ENCODE measurements around the gene CRYBA1.

Gene CRYBA1

DNA sequence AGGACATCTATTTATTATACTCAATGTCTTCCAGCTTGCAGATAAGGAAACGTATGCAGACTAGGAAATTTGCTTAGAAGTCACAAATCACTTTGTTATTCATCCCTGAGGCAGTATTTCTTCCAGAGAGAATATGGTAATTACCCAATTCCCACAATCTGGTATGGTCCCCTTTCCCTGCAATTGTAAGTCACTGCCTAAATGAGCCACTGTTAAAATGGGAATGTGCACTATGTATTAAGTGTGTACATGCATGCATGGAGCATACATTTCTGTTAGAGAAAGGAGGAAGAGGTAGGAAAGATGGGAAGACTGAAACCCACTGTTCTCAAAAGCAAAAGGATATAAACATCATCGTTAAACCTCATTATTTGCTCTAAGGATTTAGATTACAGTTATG is 37.3 kb downstream of the CRYBA1 start:
- no peak for DNase-seq

DNA sequence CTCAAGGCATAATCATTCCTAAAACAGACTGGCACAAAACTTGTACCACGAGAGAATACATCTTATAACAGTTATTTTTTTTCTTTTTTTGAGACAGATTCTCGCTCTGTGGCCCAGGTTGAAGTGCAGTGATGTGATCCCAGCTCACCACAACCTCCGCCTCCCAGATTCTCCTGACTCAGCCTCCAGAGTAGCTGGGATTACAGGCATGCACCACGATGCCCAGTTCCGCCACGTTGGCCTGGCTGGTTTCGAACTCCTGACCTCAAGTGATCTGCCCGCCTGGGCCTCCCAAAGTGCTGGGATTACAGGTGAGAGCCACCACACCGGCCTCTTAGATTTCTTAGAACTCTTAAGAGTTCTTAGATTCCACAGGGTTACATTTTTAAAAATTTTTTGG is 43.2 kb downstream of the CRYBA1 start:
- DNase-seq = no peak

DNA sequence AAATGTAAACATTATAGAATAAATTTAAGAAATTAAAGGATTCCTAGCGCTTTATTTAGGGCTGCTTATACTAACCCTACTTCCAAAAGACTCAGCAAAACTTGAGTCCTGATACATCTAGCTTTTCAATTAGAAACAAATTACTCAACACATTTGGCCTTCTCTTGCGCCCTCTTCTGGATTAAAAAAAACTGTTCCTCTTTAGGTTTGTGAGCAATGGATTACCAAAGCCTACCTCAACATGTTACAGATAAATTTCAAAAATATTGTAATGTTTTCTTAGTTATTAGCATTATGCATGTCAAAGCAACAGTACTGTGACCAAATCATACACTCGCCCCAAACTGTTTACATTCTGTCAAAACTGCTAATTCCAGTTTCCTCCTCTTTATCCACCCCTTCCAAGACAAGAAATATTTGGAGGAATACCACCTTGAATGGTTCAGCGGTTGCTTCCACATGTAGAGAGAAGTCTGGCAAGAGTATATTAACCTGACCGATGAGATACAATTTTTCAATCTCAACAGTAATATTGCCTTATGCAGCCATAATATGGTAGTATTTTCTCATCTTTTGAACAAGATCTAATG is 44.6 kb downstream of the CRYBA1 start:
- no peak for DNase-seq

DNA sequence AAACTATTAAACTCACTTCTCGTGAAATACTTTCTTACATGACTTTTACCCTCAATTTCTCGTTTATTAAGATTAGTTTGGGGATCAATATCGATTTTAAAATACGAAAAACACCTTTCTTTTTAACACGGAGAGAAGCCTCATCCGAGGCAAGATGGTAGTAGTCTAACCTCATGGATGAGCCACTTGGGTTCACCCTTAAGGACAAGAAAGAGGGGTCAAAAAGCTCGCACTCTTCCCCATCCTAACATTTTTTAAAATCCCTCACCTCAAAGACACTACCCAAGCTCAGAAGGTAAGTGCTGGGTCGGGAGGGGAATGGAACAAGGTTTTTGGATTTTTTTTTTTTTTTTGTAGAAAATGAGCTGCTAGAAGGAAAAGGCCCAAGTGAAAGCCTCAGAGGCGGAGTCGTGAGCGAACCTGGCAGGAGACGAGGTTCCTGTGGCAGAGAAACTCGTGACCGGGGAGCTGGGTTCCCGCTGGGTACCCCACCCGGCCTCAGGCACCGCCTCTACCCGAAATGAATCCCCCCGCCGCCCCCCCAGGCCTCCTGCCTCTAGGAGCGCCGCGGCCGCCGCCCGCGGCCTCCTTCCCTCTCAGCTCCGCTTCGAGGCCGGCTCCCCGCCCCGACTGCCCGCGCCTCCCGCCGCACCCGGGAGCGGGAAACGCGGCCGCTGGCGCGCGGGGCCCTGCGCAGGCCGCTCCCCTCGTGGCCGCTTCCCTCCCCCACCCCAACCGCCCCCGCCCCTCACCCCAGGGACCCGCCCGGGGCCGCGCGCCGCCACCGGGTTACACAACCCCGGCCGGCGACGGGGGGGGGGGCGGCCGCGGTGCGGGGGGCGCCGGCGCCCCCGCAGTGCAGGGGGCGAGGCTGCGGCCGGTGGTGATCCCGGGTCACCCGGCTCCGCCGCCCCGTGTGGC is 45.7 kb downstream of the CRYBA1 start:
- DNase-seq = peak; percentile 50

DNA sequence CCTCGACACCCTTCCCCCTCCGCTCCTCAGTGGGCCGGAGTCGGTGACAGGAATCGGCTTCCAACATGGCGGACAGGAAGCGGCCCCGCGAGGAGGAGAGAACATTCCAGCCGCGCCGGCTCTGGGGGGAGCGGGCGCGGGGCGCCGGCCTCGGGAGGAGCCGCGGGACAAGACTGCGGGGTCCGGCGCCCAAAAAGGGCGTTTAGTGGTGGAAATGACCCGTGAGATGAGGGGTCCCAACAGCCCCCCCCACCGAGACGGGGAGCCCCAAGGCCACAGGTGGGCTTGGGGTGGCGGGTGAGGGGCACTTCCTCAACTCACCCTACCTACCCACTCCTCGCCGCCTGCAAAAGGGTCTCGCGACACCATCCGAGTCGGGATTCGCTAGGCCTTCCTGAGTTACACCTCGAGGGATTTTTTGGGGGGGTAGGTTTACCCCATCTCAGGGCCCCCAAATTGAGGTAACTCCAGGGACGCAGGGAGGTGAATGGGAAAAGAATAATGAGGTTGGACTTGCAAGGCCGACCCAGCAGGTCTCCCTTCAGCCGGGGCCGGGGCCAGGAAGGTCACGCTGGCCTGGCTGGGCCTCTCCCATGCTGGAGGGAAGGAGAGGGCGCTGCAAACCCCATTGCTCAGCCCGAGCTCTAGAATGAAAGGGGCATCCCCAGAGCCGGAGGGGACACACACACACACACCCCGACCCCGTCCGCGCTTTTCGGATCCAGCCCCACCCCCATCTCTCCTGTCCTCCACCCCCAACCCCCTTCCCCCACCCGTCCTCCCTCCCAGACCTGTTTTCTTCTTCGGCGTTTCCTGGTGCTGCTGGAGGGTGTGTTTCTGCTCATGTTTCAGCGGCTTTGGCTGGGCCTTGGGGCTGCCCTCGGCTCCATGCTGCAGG is 46.6 kb downstream of the CRYBA1 start:
- peak; percentile 65 for DNase-seq

DNA sequence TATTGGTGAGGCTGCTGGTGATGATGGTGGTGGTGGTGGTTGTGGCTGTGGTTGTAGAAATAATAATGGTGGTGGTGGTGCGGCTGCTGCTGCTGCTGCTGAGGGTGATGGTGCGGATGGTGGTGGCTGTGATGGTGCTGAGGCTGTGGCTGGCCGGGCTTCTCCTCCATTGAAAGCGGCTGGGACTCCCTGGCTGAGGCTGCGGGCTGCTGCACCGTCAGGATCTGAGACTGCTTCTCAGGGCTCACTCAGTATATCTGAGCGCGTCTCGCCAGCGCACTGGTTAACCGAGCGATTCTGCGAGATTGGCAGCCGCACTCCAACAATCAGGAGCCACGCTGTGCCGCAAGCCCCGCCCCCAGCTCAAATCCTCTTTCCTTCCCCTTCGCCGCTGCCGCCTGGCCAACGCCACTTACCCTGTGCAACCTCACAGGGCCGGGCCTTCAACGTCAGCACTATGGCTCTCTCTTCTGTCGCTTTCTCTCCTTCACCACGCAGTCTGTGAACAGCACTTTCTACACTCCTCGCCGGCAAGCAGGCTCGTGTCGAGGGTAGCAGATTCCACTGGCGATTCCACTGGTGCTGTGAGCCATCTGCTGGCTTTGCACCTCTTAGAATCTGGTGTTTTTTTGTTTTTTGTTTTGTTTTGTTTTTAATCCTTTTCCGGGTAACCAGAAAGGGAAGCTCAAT is 47.4 kb downstream of the CRYBA1 start, which contains the start of gene NUFIP2:
NUFIP2 (minus strand) TSS at position 259 of the 690 bp plus-strand sequence; CDS start at position 170, 89 bp downstream.
- DNase-seq = peak; percentile 97

DNA sequence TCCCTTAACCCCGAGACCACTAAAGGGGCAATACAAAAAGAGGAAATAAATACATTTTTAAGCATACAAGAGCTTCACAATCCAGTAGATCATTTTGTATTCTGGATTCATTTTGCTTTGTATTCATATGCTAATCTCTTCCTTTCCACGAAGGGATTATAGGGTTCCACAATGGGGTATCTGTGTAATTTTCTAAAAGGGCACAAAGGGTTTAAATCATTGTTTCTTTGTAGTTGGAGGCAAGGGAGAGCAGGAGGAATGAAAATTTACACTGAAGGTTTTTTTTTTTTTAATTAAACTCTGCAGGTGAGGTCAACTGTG is 47.9 kb downstream of the CRYBA1 start:
- DNase-seq = no peak

DNA sequence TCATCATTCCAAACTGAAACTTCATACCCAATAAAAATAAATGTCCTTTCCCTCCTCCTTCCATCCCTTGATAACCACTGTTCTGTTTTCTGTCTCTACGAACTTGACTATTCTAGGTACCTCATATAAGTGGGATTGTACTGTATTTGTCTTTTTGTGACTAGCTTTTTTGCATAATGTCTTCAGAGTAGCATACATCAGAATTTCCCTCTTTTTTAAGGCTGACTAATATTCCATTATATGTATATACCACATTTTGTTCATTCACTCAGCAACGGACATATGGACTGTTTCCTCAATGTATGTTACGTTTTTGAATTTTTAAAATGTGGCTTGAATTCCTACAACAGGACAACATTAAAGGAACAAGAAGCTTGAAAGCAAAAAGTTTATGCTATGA is 48.8 kb downstream of the CRYBA1 start:
- no peak for DNase-seq

DNA sequence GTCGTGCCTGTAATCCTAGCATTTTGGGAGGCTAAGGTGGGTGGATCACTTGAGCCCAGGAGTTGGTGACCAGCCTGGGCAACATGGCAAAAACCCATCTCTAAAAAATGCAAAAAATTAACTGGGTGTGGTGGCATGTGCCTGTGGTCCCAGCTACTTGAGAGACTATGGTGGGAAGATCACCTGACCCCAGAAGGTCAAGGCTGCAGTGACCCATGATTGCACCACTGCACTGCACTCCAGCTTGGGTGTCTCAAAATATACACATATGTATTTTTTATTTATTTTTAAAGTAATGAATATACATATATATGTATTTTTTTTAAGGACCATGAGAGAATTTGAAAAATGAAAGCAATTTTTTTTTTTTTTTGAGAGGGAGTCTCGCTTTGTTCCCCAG is 52.4 kb downstream of the CRYBA1 start:
- DNase-seq = no peak

DNA sequence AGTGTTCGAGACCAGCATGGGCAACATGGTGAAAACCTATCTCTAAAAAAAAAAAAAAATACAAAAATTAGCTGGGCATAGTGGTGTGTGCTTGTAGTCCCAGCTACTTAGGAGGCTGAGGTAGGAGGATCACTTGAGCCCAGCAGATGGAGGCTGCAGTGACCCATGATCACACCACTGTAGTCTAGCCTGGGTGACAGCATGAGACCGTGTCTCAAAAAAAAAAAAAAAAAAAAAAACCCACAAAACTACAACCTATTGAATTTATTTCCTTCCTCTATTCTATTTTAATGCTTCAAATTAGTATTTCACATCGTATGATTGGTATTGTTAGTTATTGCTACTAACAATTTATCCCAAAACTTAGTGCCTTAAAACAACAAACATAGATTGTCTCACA is 56.7 kb downstream of the CRYBA1 start:
- DNase-seq = no peak

All from activated CD4-positive, CD25-positive, alpha-beta regulatory T cell treated with anti-CD3 and anti-CD28 coated beads, Interleukin-2, amount 50 U/mL, for 72 hours (primary cell).